Prostate gland (tissue), 2 donors: ENCODE data around the gene WDR93. TPM values are rescaled to one million over a fixed set of nuclear protein-coding genes. Genes with fewer than 3 reads are reported as not detected.

ENCODE experiments used
- DNase-seq: peaks from one replicate; pipeline ENCODE4 v3.0.0-alpha.2; 2019; ENCODE audit warnings: low spot score
- H3K27ac ChIP-seq, 2 donors: fragments of 200-600 bp; sonication (generic); 2 replicates each; pipeline ENCODE4 v1.5.1; 2017 to 2019
- H3K27me3 ChIP-seq: fragments of 200-600 bp; sonication (generic); replicated peaks from 2 replicates; pipeline ENCODE4 v1.5.1; 2019; ENCODE audit not compliant: insufficient read depth
- H3K36me3 ChIP-seq, 2 donors: fragments of 200-600 bp; sonication (generic); 1 replicate in 1 of 2; 2 replicates in 1 of 2; pipeline versions ENCODE4 v1.5.1 to v1.8.1; 2017 to 2019
- H3K4me1 ChIP-seq: fragments of 200-600 bp; sonication (generic); replicated peaks from 2 replicates; pipeline ENCODE4 v1.5.1; 2019
- H3K4me3 ChIP-seq, 2 donors: fragments of 200-600 bp; sonication (generic); 2 replicates each; pipeline ENCODE4 v1.5.1; 2017 to 2019
- H3K9me3 ChIP-seq: fragments of 200-600 bp; sonication (generic); 2 replicates; pipeline ENCODE4 v1.5.1; 2017
- POLR2A ChIP-seq: fragments of 450-650 bp; IDR thresholded peaks from one replicate; pipeline ENCODE4 v1.6.1; 2016; ENCODE audit warnings: antibody characterized with exemption, mild to moderate bottlenecking
- POLR2AphosphoS5 ChIP-seq: sonication (generic); formaldehyde crosslinking; IDR thresholded peaks from one replicate; pipeline ENCODE4 v1.6.1; 2017; ENCODE audit warnings: antibody characterized with exemption
- WGBS: methylation state at CpG from one replicate; pipeline ENCODE4 v1.1.5; 2018; 5-methylcytosine and 5-hydroxymethylcytosine counted together
- intact Hi-C: fragments of 100-400 bp; cut with DNase I; formaldehyde crosslinking; loops from one replicate; pipeline ENCODE4 v1.14.2; 2022
- total RNA-seq, 2 donors: library from RNA; depleted of rRNA; stranded (reverse); fragments of >200 nt; gene quantifications; one replicate each; pipeline ENCODE4 v1.1.0, GENCODE V29; 2016
- TF ChIP-seq, protein P1 (sequence below), 4 experiments: fragments of 200-600 bp in 2 of 4; fragments of 450-650 bp in 2 of 4; sonication (generic) in 2 of 4; IDR thresholded peaks; 1 replicate in 3 of 4; 2 replicates in 1 of 4; pipeline ENCODE4 v1.5.1; 2016 to 2019; ENCODE audit warnings: antibody characterized with exemption in 4 of 4, mild to moderate bottlenecking in 2 of 4, moderate library complexity in 2 of 4

The WDR93 gene
- total RNA-seq, 2 donors from 2014 or later: 0.18 to 3.0 TPM

DNA sequence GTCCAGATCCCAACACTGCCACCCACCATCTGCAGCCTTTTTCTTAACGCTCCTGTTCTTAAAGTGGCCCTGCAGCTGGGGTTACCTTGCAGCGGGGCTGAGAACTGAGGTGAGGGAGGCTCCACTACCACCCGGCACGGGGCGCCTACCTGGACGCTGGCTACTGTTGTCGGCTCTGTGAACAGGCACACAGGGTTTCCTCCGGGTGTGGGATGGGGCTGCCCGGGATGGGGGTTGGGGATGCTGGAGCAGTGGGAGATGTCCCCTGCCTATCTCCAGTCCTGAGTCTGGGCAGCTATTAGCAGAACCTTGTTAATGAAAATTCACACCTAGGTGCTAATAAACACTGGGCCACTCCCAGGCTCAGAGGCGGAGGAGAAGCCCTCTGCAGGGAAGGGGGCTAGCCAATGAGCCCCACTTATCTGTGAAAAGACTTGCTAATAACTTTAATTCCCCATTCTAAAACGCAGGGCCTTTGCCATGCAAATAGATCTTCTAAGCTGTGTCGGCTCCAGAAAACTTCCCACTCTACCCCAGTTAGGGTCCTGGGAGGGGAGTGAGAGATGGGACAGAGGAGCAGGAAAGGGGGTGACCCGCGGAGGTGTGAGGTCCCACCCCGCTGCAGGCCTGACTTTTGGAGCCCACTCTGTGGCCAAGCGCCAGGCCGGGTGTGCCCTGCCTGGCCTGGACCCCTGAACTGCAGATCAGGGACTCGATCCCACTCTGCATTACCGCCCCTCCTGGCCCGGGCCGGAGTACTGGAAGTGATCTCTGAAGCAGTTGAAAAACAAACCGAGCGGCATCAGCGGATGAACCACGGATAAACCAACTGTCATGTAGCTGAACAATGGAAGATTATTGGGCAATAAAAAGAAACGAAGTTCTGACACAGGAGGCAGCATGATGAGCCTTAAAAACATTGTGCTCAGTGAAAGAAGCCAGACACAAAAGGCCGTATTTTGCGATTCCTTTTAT is 57.4 kb downstream of the WDR93 start:
- no peak for DNase-seq
- intact Hi-C loops: loop anchor here (10.0 kb wide), 1 partner anchor 103 kb away; no protein-coding TSS in a partner anchor
- Histone ChIP-seq H3K27ac (peak overlapping the region; percentile 92 to 94), H3K4me3 (peak overlapping the region in 1 of 2 donors; percentile 19), H3K9me3 (no peaks in the 10 kb centered on the region), H3K36me3 (no peaks in the 10 kb centered on the region), H3K27me3 (no peaks in the 10 kb centered on the region), H3K4me1 (peaks cover 19% of the 10 kb centered on the region)
- peak; percentile 12 for TF ChIP-seq POLR2AphosphoS5
- TF ChIP-seq POLR2A: no peak
- 59% methylated on average over 28 of the region's 28 CpGs for WGBS

DNA sequence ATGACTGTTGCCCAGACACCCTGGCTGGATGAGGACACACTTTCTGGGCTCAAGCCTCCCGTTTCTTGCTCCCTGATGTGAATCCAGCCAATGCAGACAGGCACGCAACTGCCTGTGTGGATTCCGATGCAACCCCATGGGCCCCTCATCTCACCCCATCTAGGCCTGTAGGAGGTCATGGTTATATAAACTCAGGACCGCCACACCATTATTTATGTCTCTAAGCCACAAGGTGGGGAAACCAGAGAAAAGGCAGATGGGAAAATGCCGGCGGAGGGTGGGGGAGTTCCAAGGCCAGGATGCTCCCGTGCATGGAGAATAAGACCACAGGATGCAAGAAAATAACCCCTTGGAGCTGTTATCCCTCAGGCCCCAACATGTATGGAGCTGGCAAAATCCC is 58.4 kb downstream of the WDR93 start:
- peak overlapping the region; percentile 92 to 94 for H3K27ac ChIP-seq
- DNase-seq: no peak
- H3K4me3 ChIP-seq: peak overlapping the region in 1 of 2 donors; percentile 64
- WGBS: 88% methylated on average over 7 of the region's 7 CpGs
- H3K9me3 ChIP-seq: no peaks in the 10 kb centered on the region
- TF ChIP-seq POLR2A: no peak
- TF ChIP-seq, protein P1, sequence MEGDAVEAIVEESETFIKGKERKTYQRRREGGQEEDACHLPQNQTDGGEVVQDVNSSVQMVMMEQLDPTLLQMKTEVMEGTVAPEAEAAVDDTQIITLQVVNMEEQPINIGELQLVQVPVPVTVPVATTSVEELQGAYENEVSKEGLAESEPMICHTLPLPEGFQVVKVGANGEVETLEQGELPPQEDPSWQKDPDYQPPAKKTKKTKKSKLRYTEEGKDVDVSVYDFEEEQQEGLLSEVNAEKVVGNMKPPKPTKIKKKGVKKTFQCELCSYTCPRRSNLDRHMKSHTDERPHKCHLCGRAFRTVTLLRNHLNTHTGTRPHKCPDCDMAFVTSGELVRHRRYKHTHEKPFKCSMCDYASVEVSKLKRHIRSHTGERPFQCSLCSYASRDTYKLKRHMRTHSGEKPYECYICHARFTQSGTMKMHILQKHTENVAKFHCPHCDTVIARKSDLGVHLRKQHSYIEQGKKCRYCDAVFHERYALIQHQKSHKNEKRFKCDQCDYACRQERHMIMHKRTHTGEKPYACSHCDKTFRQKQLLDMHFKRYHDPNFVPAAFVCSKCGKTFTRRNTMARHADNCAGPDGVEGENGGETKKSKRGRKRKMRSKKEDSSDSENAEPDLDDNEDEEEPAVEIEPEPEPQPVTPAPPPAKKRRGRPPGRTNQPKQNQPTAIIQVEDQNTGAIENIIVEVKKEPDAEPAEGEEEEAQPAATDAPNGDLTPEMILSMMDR (IDR thresholded peaks at IDR 0.05): no peak
- TF ChIP-seq POLR2AphosphoS5: no peak
- H3K4me1 ChIP-seq: peaks cover 25% of the 10 kb centered on the region
- H3K36me3 ChIP-seq: no peaks in the 10 kb centered on the region
- no peaks in the 10 kb centered on the region for H3K27me3 ChIP-seq
- intact Hi-C loops: loop anchor here (10.0 kb wide), 1 partner anchor 104 kb away; no protein-coding TSS in a partner anchor

DNA sequence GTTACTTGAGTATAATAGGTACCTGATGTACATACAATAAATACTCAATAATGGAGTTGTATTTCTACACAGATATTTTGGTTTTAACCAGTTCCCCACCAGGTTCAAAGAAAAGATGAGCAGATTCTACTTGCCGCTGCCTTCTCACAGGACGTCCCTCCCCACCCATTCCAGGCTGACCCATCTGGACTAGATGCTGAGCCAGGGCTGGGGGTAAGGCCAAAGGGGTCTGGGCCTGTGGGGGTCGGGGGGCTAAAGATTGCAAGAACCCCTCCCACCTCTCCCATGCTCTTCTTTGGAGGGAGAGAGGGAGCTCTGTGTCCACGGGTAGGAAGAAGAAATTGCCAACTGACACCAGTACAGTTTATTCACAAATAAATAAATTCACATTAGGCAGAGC is 58.9 kb downstream of the WDR93 start:
- peaks cover 25% of the 10 kb centered on the region for H3K4me1 ChIP-seq
- no peak for DNase-seq
- peak overlapping the region; percentile 51 to 64 for H3K4me3 ChIP-seq
- H3K9me3 ChIP-seq: no peaks in the 10 kb centered on the region
- no peaks in the 10 kb centered on the region for H3K27me3 ChIP-seq
- no peak for TF ChIP-seq POLR2AphosphoS5
- intact Hi-C loops: loop anchor here (10.0 kb wide), 1 partner anchor 105 kb away; no protein-coding TSS in a partner anchor
- H3K27ac ChIP-seq: peak overlapping the region; percentile 92 to 94
- WGBS: 63% methylated on average over 4 of the region's 4 CpGs
- no peaks in the 10 kb centered on the region for H3K36me3 ChIP-seq

DNA sequence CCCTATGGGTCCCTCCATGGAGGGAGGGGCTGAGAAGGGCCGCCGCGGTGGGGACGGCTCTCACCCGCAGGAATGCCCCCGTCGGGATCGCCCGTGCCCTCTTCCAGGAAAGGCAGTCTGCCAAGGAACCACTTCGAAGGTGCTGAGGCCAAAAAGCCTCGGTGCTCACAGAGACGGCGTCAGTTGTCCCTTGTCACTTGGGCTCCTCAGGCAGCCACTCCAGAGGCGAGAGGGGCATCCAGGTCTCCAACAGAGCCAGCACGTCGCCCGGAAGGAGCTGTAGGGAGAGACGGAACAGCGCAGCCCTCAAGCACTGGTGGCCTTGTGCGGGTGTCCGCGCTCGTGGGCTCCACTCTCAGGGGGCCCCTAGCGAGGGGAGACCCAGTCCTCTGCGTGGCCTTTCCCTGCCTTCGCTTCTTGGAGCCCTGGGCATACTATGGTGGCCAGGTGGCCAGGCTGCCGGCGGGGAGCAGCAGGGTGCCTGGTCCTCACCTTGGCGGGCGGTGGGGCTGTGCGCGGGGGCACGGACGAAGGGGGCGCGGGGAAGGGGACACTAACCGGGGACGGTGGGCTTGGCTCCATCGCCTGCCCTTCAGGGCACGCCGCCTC is 59.4 kb downstream of the WDR93 start:
- Histone ChIP-seq H3K27me3 (no peaks in the 10 kb centered on the region), H3K9me3 (no peaks in the 10 kb centered on the region), H3K27ac (peak overlapping the region; percentile 92 to 94), H3K4me3 (peak overlapping the region; percentile 51 to 64), H3K36me3 (no peaks in the 10 kb centered on the region), H3K4me1 (peaks cover 25% of the 10 kb centered on the region)
- intact Hi-C loops: loop anchor here (5.0 to 10.0 kb wide), 2 partner anchors 105 to 462 kb away; no protein-coding TSS in a partner anchor
- TF ChIP-seq POLR2AphosphoS5: no peak
- no peak for TF ChIP-seq POLR2A
- TF ChIP-seq, protein P1 (IDR thresholded peaks at IDR 0.05): no peak
- DNase-seq: no peak
- WGBS: 8% methylated on average over 29 of the region's 41 CpGs

DNA sequence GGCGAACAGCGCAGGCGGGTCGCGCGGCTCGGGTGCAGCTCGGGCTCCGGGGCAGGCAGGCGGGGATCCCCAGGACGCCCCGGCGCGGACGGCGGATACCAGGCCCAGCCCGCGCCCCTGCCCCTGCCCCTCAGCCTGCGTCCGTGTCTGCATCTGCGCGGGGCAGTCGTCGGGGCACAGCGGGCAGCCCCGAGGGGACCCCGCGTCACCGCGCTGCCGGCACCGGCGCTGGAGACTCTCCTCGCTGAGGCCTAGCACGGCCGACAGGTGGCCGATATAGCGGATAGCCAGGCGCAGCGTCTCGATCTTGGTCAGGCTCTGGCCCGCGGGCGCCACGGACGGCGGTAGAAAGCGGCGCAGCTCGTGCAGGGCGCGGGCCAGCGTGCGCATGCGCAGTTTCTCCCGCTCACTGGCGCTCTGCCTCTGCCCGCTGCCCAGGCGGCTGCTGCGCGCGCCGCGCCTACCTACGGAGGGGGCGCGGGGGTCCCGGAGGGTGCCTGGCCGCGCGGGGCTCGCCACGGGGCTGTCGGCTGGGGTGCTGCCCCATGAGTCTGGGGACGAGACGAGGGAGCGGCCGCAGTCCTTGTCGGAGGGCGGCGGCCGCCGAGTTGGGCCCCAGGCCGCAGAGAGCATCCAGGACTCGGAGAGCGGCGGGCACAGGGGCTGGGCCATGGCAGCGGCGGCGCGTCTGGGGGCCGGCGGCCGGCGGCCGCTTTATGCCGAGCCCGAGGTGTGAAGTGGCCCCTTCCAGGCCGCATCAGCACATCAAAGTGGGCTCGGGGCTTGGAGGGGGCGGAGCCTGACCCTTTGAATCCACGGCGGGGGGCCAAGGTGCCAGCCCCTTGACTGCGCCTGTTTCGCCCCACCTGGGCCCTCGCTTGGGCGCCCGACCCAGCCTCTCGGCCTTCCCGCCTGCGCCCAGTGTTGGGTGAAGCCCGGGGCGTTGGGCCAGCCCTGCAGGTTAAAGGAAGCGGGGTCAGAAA is 60.2 kb downstream of the WDR93 start, which contains the start of gene MESP1:
Gene MESP1, minus strand, starts transcription at position 690 of the 983 bp plus-strand sequence. Its CDS starts 18 bp downstream, at position 672.
- H3K27me3 ChIP-seq: no peaks in the 10 kb centered on the region
- H3K4me3 ChIP-seq: peak within 1 kb of the TSS; percentile 51 to 64
- H3K4me1 ChIP-seq: peaks cover 25% of the 10 kb centered on the region
- intact Hi-C loops: loop anchor here (5.0 kb wide), 1 partner anchor 461 kb away; no protein-coding TSS in a partner anchor
- peak; percentile 81 for TF ChIP-seq POLR2AphosphoS5
- TF ChIP-seq, protein P1 (IDR thresholded peaks at IDR 0.05): peak; percentile 37 to 92 (median 67)
- TF ChIP-seq POLR2A: peak; percentile 73
- no peaks in the 10 kb centered on the region for H3K9me3 ChIP-seq
- H3K36me3 ChIP-seq: no peaks in the 10 kb centered on the region
- DNase-seq: peak; percentile 89
- peak within 1 kb of the TSS; percentile 92 to 94 for H3K27ac ChIP-seq
- 6% methylated on average over 57 of the region's 114 CpGs for WGBS
